Panc1 (cell line): ENCODE measurements around the gene KMT5C. TPM values are rescaled to one million over a fixed set of nuclear protein-coding genes. Genes with fewer than 3 reads are reported as not detected.
A peak's percentile ranks its signal among the peaks of the same experiment; 100 is the strongest.

Experiments
- ATAC-seq: fragments of 200-7000 bp; cut with Tn5 transposase; 2 replicates; pipeline ENCODE4 v1.9.1; 2020; ENCODE audit warnings: mild to moderate bottlenecking, moderate library complexity
- BruUV-seq: library from RNA; stranded (reverse); fragments of 400-500 nt; replicated peaks from 2 replicates; lab custom pipeline; 2021; lab: Mats Ljungman, UMichigan
- CTCF ChIA-PET: fragments of 300-600 bp; sonication (Branson Sonifier 250); formaldehyde crosslinking; loops from one replicate; lab custom pipeline; 2022; ENCODE audit warnings: antibody characterized with exemption; lab: Charles Lee
- POLR2A ChIA-PET: fragments of 300-600 bp; sonication (Branson Sonifier 250); formaldehyde crosslinking; loops from one replicate; lab custom pipeline; 2022; ENCODE audit warnings: antibody characterized with exemption; lab: Charles Lee
- DNase-seq: peaks from one replicate; pipeline ENCODE4 v3.0.0-alpha.2; 2010; ENCODE audit warnings: low read depth, low spot score
- H3K27ac ChIP-seq: 2 replicates; pipeline ENCODE4 v1.5.1; 2011; ENCODE audit warnings: mild to moderate bottlenecking, low read length, inconsistent platforms
- H3K27me3 ChIP-seq: fragments of 200-500 bp; sonication (Bioruptor generic); 2 replicates; pipeline ENCODE4 v1.6.0; 2014; ENCODE audit warnings: low read length, inconsistent platforms; ENCODE audit not compliant: control insufficient read depth, insufficient read depth
- H3K36me3 ChIP-seq: fragments of 200-500 bp; sonication (Bioruptor generic); 2 replicates; pipeline ENCODE4 v1.5.1; 2014; ENCODE audit warnings: inconsistent platforms, mild to moderate bottlenecking, low read length, moderate library complexity; ENCODE audit not compliant: control insufficient read depth, insufficient read depth
- H3K4me1 ChIP-seq: 2 replicates; pipeline ENCODE4 v1.5.1; 2011; ENCODE audit warnings: inconsistent platforms, mild to moderate bottlenecking, low read length, moderate library complexity; ENCODE audit not compliant: control insufficient read depth, insufficient read depth
- H3K4me3 ChIP-seq, 2 experiments: 2 replicates each; pipeline ENCODE4 v1.5.1; 2011 to 2012; ENCODE audit warnings: low read depth in 2 of 2, low read length in 2 of 2, mild to moderate bottlenecking in 2 of 2, inconsistent platforms in 1 of 2, moderate library complexity in 1 of 2
- H3K9me3 ChIP-seq: fragments of 200-500 bp; sonication (Bioruptor generic); 2 replicates; pipeline ENCODE4 v1.5.1; 2014; ENCODE audit warnings: low read depth, mild to moderate bottlenecking, inconsistent platforms, low read length, moderate library complexity; ENCODE audit not compliant: control insufficient read depth, insufficient read depth
- POLR2AphosphoS5 ChIP-seq: IDR thresholded peaks from 2 replicates; pipeline ENCODE4 v1.6.1; 2012; ENCODE audit warnings: mild to moderate bottlenecking, low read depth, low read length, moderate library complexity
- SIN3A ChIP-seq: IDR thresholded peaks from 2 replicates; pipeline ENCODE4 v1.6.1; 2012; ENCODE audit warnings: low read depth, mild to moderate bottlenecking, low read length, moderate library complexity, borderline replicate concordance; ENCODE audit not compliant: insufficient read depth
- TCF7L2 ChIP-seq: IDR thresholded peaks from 2 replicates; pipeline ENCODE4 v1.6.1; 2011; ENCODE audit warnings: mild to moderate bottlenecking, low read depth, low read length, inconsistent platforms
- in situ Hi-C: cut with HindIII; loops from 2 replicates; pipeline ENCODE4 v1.10.0; 2016; ENCODE audit warnings: low sequenced_read_pairs, low pct_unique_long_range_greater_than_20kb
- intact Hi-C: fragments of 100-400 bp; cut with micrococcal nuclease; formaldehyde crosslinking; loops from one replicate; pipeline ENCODE4 v1.10.0; 2022; ENCODE audit not compliant: unreplicated experiment
- total RNA-seq: library from RNA; stranded (reverse); gene quantifications from one replicate; pipeline ENCODE4 v1.2.1, GENCODE V29; 2021; ENCODE audit not compliant: unreplicated experiment
- TF ChIP-seq, protein P1 (sequence below): fragments of 450-650 bp; IDR thresholded peaks from 2 replicates; pipeline ENCODE4 v1.5.1; 2017; ENCODE audit warnings: mild to moderate bottlenecking
- TF ChIP-seq, protein P2 (sequence below), 2 experiments: IDR thresholded peaks; 2 replicates each; pipeline ENCODE4 v1.6.1; 2011 to 2012; ENCODE audit warnings: low read depth in 2 of 2, control low read depth in 1 of 2, low read length in 1 of 2, mild to moderate bottlenecking in 1 of 2, moderate library complexity in 1 of 2; ENCODE audit not compliant: insufficient read depth in 1 of 2

Gene KMT5C
- total RNA-seq, 1 experiment from 2014 or later = 30.6 TPM

DNA sequence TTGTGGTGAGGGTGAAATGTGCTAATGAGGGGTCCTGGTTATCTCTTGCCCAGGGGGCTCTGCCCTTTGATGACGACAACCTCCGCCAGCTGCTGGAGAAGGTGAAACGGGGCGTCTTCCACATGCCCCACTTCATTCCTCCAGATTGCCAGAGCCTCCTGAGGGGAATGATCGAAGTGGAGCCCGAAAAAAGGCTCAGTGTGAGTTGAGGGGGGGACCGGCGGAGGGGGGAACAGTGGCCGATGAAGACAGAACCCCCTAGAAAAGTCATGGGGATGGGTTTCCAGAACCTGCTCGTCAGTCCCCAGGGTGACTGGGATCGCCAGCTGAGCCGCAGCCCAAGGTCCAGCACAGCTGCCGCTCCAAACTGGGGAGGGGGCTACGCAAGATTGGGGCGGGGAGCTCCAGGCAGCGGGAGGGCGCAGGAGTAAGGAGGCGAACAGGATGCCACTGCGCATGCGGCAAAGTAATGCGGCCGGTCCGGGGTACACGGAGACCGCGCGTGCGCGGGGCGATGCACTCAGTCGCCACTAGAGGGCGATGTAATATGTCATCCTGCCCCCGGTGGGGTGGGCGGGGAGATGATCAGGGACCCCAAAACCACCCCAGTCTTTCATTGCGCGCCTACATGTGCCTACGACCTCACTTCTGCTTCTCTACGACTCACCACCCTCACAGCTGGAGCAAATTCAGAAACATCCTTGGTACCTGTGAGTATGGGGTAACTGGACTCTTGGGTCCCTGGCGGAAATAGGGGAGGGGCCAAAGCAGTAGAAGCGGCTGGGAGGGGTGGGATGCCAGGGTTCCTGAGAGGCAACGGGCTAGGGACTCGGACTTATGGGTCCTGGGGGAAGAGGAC, 38.0 kb upstream of the KMT5C start:
- Histone ChIP-seq H3K4me1 (peaks cover 8% of the 10 kb centered on the region), H3K27me3 (no peaks in the 10 kb centered on the region), H3K36me3 (no peaks in the 10 kb centered on the region), H3K9me3 (no peaks in the 10 kb centered on the region), H3K27ac (peak overlapping the region; percentile 75), H3K4me3 (peak overlapping the region; percentile 47 to 80)
- CTCF ChIA-PET = interaction anchor here (0.6 to 2.6 kb wide), 10 partner anchors 11 to 202 kb away, joined by 3 to 16 read pairs (median 4); partner anchors contain the start of gene KMT5C
- ATAC-seq = peak; percentile 87
- peak; percentile 55 for DNase-seq
- intact Hi-C loops = no loop called here
- TF ChIP-seq, protein P1, sequence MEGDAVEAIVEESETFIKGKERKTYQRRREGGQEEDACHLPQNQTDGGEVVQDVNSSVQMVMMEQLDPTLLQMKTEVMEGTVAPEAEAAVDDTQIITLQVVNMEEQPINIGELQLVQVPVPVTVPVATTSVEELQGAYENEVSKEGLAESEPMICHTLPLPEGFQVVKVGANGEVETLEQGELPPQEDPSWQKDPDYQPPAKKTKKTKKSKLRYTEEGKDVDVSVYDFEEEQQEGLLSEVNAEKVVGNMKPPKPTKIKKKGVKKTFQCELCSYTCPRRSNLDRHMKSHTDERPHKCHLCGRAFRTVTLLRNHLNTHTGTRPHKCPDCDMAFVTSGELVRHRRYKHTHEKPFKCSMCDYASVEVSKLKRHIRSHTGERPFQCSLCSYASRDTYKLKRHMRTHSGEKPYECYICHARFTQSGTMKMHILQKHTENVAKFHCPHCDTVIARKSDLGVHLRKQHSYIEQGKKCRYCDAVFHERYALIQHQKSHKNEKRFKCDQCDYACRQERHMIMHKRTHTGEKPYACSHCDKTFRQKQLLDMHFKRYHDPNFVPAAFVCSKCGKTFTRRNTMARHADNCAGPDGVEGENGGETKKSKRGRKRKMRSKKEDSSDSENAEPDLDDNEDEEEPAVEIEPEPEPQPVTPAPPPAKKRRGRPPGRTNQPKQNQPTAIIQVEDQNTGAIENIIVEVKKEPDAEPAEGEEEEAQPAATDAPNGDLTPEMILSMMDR = peak; percentile 99
- TF ChIP-seq TCF7L2 = no peak
- TF ChIP-seq SIN3A = no peak
- TF ChIP-seq, protein P2, sequence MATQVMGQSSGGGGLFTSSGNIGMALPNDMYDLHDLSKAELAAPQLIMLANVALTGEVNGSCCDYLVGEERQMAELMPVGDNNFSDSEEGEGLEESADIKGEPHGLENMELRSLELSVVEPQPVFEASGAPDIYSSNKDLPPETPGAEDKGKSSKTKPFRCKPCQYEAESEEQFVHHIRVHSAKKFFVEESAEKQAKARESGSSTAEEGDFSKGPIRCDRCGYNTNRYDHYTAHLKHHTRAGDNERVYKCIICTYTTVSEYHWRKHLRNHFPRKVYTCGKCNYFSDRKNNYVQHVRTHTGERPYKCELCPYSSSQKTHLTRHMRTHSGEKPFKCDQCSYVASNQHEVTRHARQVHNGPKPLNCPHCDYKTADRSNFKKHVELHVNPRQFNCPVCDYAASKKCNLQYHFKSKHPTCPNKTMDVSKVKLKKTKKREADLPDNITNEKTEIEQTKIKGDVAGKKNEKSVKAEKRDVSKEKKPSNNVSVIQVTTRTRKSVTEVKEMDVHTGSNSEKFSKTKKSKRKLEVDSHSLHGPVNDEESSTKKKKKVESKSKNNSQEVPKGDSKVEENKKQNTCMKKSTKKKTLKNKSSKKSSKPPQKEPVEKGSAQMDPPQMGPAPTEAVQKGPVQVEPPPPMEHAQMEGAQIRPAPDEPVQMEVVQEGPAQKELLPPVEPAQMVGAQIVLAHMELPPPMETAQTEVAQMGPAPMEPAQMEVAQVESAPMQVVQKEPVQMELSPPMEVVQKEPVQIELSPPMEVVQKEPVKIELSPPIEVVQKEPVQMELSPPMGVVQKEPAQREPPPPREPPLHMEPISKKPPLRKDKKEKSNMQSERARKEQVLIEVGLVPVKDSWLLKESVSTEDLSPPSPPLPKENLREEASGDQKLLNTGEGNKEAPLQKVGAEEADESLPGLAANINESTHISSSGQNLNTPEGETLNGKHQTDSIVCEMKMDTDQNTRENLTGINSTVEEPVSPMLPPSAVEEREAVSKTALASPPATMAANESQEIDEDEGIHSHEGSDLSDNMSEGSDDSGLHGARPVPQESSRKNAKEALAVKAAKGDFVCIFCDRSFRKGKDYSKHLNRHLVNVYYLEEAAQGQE (IDR thresholded peaks at IDR 0.05; ENCODE audit: insufficient read depth in 1 of 2, low read depth in 2 of 2, low read length in 1 of 2) = 0 out of 4 replicates have a peak, but pooled peaks of 1 of the 2 experiments have one; percentile 47
- TF ChIP-seq POLR2AphosphoS5 = peak; percentile 51; the same call in 1 of the 2 replicates
- in situ Hi-C loops = no loop called here
- POLR2A ChIA-PET = interaction anchor here (0.7 to 1.5 kb wide), 2 partner anchors 26 to 37 kb away, joined by 9 to 11 read pairs; partner anchors contain the start of gene KMT5C
- no TSS peak for BruUV-seq

DNA sequence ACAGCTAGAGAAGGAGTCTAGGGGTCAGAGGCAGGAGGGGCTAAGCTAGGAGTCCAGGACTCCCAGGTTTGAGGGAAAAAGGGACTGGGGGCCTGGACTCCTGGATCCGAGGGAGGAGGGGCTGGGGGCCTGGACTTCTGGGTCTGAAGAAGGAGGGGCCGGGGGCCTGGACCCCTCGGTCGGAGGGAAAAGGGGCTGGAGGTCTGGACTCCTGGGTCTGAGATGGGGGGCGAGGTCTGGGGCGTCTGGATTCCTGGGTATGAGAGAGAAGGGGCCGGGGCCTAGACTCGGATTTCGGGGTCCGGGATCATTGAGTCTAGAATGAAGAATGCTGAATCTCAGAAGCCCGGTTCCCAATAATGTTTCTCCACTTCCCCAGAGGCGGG, 37.4 kb upstream of the KMT5C start:
- intact Hi-C loops = no loop called here
- CTCF ChIA-PET = interaction anchor here (0.7 to 2.6 kb wide), 4 partner anchors 37 to 202 kb away, joined by 4 to 16 read pairs (median 8); partner anchors contain the start of gene KMT5C
- peaks cover 8% of the 10 kb centered on the region for H3K4me1 ChIP-seq
- H3K36me3 ChIP-seq = no peaks in the 10 kb centered on the region
- POLR2A ChIA-PET = interaction anchor here (0.6 to 1.5 kb wide), 2 partner anchors 37 to 39 kb away, joined by 3 to 11 read pairs; partner anchors contain the start of gene KMT5C
- TF ChIP-seq POLR2AphosphoS5 = no peak
- TF ChIP-seq, protein P1 = no peak
- TF ChIP-seq, protein P2 (IDR thresholded peaks at IDR 0.05; ENCODE audit: insufficient read depth in 1 of 2, low read depth in 2 of 2, low read length in 1 of 2) = no peak
- TF ChIP-seq TCF7L2 = no peak
- no peak for TF ChIP-seq SIN3A
- no peaks in the 10 kb centered on the region for H3K27me3 ChIP-seq
- no peaks in the 10 kb centered on the region for H3K9me3 ChIP-seq
- peak overlapping the region; percentile 75 for H3K27ac ChIP-seq
- H3K4me3 ChIP-seq = peak overlapping the region; percentile 47 to 80
- ATAC-seq (no peak), DNase-seq (no peak)
- in situ Hi-C loops = no loop called here
- TSS peak; percentile 76 for BruUV-seq
